ENCODE data around the gene SLC25A25. TPM values are rescaled to one million over a fixed set of nuclear protein-coding genes. Genes with fewer than 3 reads are reported as not detected.

Gene SLC25A25
- total and polyA plus RNA-seq, 9 of the 15 experiments (the other 6 are each of a cell fraction or from before 2014, with no cell fraction given): 0.07 to 35.9 (median 23.2) TPM

DNA sequence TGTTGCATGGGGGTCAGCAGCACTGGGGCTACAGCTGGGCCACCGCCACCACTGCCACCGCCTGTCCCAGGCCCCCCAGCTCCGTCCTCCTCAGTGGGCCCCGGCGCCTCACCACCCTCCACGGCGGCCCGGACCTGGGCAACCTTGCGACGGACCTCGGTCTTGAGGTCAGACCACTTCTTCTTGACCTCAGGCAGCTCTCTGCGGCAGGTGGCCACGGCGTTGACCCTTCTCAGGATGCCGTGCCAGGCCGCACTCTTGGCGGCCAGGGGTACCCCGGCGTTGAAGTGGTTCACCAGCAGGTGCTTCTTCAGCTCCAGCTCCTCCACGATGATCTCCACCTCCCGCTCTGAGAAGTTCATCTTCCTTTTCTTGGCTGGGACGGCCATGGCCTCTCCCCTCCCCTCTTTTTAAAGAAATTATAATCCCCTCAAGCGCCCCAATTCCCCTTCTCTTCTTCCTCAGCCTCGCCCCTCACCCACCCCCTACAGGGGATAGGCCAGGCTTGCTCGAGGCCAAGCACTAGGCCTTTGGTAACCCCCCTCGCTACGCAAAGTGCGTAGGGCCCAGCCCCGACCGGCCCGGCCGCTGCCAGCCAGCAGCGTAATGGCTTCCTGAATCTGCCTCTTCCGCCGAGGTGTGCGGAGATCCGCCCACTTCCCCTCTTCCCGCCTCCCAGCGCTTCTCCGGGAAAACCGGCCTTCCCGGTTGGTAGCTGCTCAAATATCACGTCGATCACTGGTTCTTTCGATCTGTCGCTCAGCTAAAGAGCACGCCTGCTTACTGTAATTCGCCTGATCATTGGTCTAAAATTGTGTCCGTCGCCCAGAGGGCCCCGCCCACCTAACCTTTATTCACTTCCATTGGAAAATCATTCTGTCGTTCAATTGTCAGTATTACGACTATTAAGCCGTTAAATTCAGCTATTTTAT, 1.1 kb upstream of the SLC25A25 start, which contains the start of gene NAIF1 (continued):
- TF ChIP-seq KDM4B (IDR thresholded peaks at IDR 0.05; ENCODE audit: borderline replicate concordance in 2 of 2, low read depth in 1 of 2): no peak
- no peak for TF ChIP-seq ZNF764 (CRISPR knock-in tag; IDR thresholded peaks at IDR 0.05; ENCODE audit: low read depth)
- no peak for TF ChIP-seq BDP1 (IDR thresholded peaks at IDR 0.05; ENCODE audit: insufficient read depth, insufficient read length)
- TF ChIP-seq MAFK (IDR thresholded peaks at IDR 0.05; ENCODE audit: low read length): no peak; the same call in 1 of the 2 replicates
- TF ChIP-seq, protein P1, sequence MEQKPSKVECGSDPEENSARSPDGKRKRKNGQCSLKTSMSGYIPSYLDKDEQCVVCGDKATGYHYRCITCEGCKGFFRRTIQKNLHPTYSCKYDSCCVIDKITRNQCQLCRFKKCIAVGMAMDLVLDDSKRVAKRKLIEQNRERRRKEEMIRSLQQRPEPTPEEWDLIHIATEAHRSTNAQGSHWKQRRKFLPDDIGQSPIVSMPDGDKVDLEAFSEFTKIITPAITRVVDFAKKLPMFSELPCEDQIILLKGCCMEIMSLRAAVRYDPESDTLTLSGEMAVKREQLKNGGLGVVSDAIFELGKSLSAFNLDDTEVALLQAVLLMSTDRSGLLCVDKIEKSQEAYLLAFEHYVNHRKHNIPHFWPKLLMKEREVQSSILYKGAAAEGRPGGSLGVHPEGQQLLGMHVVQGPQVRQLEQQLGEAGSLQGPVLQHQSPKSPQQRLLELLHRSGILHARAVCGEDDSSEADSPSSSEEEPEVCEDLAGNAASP (IDR thresholded peaks at IDR 0.05): no peak
- TF ChIP-seq E2F6 (IDR thresholded peaks at IDR 0.05; ENCODE audit: borderline replicate concordance in 1 of 2, extremely low read depth in 1 of 2, insufficient read depth in 1 of 2, insufficient read length in 1 of 2, low read depth in 1 of 2, low read length in 1 of 2, poor library complexity in 1 of 2, severe bottlenecking in 1 of 2): peak in 1 of 2 experiments; percentile 59
- no peak for TF ChIP-seq ZNF197 (CRISPR knock-in tag; IDR thresholded peaks at IDR 0.05; ENCODE audit: low read depth)
- TF ChIP-seq, protein P2, sequence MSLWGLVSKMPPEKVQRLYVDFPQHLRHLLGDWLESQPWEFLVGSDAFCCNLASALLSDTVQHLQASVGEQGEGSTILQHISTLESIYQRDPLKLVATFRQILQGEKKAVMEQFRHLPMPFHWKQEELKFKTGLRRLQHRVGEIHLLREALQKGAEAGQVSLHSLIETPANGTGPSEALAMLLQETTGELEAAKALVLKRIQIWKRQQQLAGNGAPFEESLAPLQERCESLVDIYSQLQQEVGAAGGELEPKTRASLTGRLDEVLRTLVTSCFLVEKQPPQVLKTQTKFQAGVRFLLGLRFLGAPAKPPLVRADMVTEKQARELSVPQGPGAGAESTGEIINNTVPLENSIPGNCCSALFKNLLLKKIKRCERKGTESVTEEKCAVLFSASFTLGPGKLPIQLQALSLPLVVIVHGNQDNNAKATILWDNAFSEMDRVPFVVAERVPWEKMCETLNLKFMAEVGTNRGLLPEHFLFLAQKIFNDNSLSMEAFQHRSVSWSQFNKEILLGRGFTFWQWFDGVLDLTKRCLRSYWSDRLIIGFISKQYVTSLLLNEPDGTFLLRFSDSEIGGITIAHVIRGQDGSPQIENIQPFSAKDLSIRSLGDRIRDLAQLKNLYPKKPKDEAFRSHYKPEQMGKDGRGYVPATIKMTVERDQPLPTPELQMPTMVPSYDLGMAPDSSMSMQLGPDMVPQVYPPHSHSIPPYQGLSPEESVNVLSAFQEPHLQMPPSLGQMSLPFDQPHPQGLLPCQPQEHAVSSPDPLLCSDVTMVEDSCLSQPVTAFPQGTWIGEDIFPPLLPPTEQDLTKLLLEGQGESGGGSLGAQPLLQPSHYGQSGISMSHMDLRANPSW (CRISPR knock-in tag; IDR thresholded peaks at IDR 0.05): no peak; the same call in 1 of the 2 replicates
- TF ChIP-seq, protein P3, sequence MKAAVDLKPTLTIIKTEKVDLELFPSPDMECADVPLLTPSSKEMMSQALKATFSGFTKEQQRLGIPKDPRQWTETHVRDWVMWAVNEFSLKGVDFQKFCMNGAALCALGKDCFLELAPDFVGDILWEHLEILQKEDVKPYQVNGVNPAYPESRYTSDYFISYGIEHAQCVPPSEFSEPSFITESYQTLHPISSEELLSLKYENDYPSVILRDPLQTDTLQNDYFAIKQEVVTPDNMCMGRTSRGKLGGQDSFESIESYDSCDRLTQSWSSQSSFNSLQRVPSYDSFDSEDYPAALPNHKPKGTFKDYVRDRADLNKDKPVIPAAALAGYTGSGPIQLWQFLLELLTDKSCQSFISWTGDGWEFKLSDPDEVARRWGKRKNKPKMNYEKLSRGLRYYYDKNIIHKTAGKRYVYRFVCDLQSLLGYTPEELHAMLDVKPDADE (conservative IDR thresholded peaks at IDR 0.05; ENCODE audit: control insufficient read depth, low read depth, low read length): no peak
- no peak for TF ChIP-seq ZBTB26 (CRISPR knock-in tag; IDR thresholded peaks at IDR 0.05)
- TF ChIP-seq ZNF707 (CRISPR knock-in tag; conservative IDR thresholded peaks at IDR 0.05): 0 out of 2 replicates have a peak, but pooled peaks have one; percentile 27
- peak; percentile 89 for TF ChIP-seq MTA1 (IDR thresholded peaks at IDR 0.05; ENCODE audit: borderline replicate concordance)
- TF ChIP-seq ZFPM2 (CRISPR knock-in tag; IDR thresholded peaks at IDR 0.05): no peak
- TF ChIP-seq ZNF143 (CRISPR knock-in tag; IDR thresholded peaks at IDR 0.05): no peak
- peak; percentile 72 for TF ChIP-seq POLR2G (IDR thresholded peaks at IDR 0.05; ENCODE audit: low read depth, low read length)
- no peak for TF ChIP-seq ZFP36 (IDR thresholded peaks at IDR 0.05; ENCODE audit: low read depth, low read length, partially characterized antibody)
- TF ChIP-seq DDX20 (tag; IDR thresholded peaks at IDR 0.05; ENCODE audit: low read depth): no peak
- no peak for TF ChIP-seq RFX1 (IDR thresholded peaks at IDR 0.05)
- no peak for TF ChIP-seq ZNF79 (CRISPR knock-in tag; IDR thresholded peaks at IDR 0.05; ENCODE audit: low read depth)
